Measurements from ENCODE around the gene PPL.

DNA sequence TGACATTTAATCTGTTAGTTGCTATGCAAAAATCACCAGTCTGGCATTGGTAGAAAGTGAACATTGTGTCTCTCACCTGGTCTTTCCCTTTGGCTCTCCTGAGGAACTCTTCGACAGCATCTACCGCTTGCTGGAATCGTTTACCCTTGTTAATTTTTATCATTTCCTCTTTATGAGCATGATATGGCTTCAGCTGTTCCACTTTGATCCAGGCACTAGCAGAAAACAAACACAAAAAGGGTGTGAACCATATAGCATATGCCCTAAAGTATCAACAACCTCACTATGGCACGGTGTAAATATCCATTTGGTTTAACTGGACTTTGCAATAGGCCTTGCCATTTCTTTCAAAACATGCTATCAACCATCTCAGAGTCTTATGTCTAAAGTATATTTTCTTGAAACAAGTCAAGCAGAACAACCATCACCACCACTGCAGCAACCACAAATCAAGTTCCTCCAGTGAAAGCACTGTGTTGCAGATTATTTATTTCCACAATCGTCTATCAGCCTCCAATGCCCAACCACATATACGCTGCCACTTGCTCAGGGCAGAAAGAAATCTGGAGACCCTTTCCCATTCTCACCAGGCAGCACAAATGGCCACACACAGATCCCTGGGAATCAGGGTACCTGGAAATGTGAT, 104.1 kb downstream of the PPL start:
- no peak for TF ChIP-seq GLI4 (tag by site-specific recombination; IDR thresholded peaks at IDR 0.05)
- TF ChIP-seq PRDM1 (tag by site-specific recombination; IDR thresholded peaks at IDR 0.05), result no peak
- TF ChIP-seq, protein P1, sequence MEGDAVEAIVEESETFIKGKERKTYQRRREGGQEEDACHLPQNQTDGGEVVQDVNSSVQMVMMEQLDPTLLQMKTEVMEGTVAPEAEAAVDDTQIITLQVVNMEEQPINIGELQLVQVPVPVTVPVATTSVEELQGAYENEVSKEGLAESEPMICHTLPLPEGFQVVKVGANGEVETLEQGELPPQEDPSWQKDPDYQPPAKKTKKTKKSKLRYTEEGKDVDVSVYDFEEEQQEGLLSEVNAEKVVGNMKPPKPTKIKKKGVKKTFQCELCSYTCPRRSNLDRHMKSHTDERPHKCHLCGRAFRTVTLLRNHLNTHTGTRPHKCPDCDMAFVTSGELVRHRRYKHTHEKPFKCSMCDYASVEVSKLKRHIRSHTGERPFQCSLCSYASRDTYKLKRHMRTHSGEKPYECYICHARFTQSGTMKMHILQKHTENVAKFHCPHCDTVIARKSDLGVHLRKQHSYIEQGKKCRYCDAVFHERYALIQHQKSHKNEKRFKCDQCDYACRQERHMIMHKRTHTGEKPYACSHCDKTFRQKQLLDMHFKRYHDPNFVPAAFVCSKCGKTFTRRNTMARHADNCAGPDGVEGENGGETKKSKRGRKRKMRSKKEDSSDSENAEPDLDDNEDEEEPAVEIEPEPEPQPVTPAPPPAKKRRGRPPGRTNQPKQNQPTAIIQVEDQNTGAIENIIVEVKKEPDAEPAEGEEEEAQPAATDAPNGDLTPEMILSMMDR (tag by site-specific recombination; IDR thresholded peaks at IDR 0.05), result no peak
- no peak for TF ChIP-seq ZNF214 (tag by site-specific recombination; IDR thresholded peaks at IDR 0.05; ENCODE audit: borderline replicate concordance)
- TF ChIP-seq MYNN (tag by site-specific recombination; IDR thresholded peaks at IDR 0.05; ENCODE audit: borderline replicate concordance), result no peak
- TF ChIP-seq, protein P2, sequence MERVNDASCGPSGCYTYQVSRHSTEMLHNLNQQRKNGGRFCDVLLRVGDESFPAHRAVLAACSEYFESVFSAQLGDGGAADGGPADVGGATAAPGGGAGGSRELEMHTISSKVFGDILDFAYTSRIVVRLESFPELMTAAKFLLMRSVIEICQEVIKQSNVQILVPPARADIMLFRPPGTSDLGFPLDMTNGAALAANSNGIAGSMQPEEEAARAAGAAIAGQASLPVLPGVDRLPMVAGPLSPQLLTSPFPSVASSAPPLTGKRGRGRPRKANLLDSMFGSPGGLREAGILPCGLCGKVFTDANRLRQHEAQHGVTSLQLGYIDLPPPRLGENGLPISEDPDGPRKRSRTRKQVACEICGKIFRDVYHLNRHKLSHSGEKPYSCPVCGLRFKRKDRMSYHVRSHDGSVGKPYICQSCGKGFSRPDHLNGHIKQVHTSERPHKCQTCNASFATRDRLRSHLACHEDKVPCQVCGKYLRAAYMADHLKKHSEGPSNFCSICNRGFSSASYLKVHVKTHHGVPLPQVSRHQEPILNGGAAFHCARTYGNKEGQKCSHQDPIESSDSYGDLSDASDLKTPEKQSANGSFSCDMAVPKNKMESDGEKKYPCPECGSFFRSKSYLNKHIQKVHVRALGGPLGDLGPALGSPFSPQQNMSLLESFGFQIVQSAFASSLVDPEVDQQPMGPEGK (tag by site-specific recombination; IDR thresholded peaks at IDR 0.05), result no peak
- TF ChIP-seq ZNF768 (tag by site-specific recombination; IDR thresholded peaks at IDR 0.05), result no peak
- TF ChIP-seq ZBTB7A (tag by site-specific recombination; IDR thresholded peaks at IDR 0.05; ENCODE audit: low read depth), result no peak
- TF ChIP-seq KLF9 (tag by site-specific recombination; IDR thresholded peaks at IDR 0.05; ENCODE audit: low read depth), result no peak

All from HEK293 (cell line).